NOMO-1 (cell line): Measurements from ENCODE around the gene VTI1A.

ENCODE experiments used
- DNase-seq, 2 experiments: peaks; one replicate each; lab custom pipeline; 2025; ENCODE audit not compliant: unreplicated experiment in 2 of 2; lab: John Stamatoyannopoulos, UW

VTI1A gene

DNA sequence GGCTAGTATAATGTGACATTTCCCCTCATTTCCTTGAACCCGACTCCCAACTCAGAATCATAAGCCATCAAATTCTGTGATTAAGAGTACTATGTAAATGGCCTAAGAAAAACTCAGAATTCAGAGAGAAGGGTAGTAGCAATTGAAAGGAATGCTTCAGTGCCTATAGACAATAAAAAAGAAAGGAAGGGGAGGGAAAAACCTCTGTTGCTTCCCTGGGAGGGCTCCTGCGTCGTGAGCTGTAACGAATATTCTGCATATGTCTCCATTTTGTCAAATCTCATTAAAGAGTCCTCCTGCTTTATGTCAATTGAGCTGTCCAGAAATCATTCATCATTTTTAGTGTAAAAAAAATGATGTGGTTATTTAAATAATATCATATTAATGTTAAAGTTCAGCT, 223.0 kb downstream of the VTI1A start:
- no peak for DNase-seq

DNA sequence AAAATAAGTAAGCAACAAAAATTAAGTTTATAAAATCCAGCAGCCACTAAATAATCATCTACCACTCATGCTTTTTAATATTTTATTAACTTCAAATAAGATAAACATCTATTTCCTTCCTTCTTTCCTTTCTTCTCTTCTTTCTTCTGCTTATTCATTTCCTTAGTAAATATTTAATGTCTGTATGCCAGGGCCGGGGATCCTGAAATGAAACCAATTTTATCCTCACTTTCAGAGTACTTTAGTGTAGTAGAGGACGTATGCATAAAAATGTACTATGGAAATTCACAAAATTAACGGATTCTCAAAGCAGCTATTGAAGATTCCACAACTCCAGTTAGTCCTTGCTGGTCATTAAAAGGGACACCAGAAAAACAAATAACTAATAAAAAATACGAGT, 224.7 kb downstream of the VTI1A start:
- no peak for DNase-seq

DNA sequence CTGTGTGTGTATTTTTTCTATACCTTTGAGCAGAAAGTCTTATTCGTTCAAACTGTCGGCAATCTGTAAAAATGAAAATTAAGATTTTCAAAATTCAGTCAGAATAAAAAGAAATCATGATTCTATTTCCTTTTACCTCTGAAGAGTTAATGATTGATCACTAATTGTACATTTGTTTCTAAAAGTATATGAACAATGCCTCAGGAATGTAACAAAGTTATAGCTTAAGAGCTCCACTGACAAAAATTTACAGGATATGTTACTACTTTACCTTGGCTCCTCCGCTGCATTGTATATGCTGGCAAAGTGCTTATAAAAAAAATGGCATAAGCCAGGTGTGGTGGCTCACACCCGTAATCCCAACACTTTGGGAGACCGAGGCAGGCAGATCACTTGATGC, 225.7 kb downstream of the VTI1A start:
- DNase-seq, result no peak

DNA sequence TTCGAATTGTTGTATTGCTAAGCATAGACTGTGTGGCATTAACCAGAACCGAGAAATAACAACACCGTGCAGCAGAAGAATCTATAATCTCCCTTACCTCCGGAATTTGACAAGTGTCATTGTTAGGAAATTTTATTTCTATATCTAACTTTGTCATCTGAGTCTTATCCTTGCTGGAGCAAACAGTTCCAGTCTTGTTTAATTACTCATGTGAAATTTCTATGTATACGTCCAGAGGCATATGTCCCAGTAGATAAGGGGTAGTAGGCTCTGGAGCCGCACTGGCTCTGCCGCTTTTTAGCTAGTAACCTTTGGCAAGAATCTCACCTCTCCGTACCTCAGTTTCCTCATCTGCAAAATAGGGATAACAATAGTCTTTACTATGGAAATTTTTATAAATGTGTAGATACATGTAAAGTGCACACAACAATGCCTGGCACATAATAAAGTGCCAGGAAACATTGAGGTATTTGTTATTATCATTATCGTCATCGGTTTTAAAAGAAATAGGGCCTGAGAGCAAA, 228.6 kb downstream of the VTI1A start:
- no peak for DNase-seq

DNA sequence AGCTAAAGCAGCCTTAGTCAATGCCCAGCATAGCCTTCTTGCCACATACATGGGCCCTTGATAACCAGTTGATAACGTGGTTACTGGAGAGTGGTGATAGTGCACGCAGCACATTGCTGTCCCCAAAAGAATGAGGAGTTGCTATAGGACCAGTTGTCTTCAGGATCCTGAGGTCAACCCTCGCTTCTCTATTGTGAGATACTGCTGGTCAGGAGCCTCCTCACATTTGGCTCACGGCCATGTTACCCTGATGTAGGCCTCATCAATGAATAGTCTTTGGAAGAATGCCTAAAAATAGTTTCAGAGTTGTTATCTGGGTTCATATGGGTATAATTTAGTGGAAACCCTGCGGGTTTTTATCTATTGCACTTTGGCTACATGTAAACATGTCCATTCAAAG, 230.7 kb downstream of the VTI1A start:
- DNase-seq, result no peak

DNA sequence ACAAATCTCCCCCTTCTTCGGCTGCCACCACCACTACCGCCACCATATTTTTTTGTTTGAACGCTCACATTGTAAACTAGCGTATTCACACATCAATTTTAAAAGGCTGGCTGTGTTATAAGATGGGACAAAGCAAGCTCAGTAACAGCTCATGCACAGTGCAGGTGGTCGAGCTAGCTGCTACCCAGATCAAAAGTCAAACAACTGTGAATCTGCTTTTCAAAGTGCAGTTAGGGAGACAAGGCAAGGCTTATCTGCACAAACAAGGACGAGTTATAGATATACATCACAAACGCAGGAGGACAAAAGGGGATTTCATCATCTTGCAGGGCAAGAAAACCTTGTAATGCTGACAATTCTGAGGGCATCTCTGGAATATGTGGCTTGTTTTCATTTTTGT, 231.6 kb downstream of the VTI1A start:
- no peak for DNase-seq

DNA sequence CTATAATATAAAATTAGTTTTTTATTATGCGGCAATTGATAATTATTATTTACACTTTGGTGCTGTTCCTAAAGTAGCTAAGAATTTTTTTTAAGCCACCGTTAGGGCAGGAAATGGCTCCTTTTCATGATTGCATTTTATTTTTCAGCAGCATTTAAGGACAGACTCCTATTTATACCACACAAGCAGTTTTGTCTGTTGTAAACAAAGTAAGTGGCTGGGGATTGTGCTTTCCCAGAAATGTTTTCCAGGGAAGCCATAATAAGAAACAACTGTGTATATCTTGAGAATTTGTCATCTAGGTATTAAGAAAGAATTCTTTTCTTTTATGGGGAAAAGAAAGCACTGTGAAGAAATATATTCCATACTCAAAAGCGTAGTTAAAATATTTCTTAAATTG, 232.0 kb downstream of the VTI1A start:
- no peak for DNase-seq

DNA sequence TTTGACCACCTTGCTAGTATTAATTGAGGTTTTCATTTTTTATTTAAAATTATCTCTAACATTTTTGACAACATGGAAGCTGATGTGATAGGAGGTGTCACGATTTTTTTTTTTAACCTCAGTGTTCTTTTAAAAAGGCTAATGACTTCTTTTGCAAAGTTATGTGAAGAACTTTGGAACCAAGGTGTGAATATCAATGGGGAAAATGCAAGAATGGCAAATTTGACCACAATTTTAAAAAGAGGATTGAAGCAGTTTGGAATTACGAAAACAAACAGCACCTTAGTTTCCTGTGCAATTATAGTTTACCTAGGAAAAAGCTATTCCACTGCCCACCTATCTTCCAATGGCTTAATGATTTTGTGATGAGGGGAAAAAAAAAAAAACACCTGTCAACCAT, 232.4 kb downstream of the VTI1A start:
- no peak for DNase-seq

DNA sequence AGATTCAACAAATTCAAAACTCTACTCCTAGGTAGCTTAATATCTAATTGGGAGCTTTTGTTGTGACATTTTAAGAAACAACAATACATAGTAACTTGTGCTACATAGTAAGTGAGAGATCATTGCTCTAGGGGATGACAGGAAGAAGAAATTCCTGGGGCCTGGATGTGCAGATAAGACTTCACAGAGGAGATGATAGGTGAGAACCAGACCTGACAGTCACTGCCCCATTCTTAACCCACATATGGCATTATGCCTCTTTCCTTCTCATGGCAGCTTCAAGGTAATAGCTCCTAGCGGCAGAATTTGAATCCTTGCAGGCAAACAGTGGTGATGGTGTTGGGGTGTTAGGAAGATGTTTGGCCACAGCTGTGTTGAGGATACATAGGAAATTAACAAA, 233.6 kb downstream of the VTI1A start:
- no peak for DNase-seq

DNA sequence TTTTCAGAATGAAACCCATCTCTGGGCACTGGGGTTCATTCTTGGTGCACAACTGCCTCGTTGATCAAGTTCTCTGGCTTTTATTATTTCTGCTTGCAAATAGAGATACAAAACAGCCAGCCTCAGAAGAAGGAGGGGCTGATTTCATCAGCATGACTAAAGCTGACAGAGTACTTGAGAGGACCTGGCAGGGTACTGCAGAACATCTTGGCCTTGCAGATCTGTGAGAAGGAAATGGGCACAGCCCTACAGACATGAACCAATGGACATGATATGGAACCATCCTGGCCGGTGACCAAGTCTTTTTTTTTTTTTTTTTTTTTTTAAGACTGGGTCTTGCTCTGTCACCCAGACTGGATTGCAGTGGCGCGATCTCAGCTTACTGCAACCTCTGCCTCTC, 240.6 kb downstream of the VTI1A start:
- DNase-seq, result no peak

DNA sequence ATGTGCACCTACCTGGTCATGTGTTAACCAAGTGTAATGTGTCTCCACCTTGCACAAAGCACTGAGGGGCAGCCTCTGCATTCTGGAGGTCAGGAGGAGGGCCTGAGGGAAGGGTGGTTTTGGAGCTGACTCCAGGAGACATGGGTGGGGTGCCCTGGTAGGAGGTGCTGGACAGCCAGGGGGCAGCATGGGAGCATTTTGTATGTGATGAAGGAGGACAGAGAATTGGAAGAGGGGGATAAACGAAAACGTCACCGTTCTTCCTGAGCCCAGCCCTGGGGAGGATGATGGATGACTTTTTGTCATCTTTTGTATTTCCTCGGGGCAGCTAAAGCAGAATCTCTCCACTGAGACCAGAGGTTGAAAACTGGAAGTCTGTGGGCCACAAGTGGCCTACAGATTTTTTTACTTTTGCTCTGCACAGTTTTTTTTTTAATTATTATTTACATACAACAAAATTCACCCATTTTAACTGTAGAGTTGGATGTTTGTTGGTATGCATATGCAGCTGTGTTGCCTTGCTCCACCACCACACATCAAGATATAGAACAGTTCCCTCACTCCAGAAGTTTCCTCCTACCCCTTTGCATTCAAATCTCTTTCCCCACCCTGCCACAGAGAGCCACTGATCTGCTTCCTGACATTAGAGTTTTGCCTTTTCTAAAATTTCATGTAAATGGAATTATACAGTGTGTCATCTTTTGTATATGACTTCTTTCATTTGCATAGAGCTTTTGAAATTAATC, 242.5 kb downstream of the VTI1A start:
- DNase-seq, result no peak

DNA sequence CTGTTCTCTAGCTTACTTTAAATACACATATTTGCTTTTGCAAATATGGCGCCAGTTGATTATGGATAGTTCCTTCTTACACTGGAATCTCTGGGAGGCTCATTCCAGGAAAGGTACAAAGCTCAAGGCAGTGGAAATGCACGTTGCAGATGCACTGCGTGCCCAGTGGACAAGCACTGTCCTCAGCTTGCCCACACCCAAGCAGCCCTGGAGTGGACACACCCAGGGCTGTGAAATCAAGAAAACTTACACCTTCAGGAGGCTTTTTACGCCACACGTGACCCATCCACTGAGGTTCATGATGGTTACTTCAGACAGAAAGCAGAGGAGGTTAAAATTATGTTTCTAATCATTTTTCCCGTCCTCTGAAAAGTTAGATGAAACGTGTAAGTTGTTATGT, 248.5 kb downstream of the VTI1A start:
- no peak for DNase-seq

DNA sequence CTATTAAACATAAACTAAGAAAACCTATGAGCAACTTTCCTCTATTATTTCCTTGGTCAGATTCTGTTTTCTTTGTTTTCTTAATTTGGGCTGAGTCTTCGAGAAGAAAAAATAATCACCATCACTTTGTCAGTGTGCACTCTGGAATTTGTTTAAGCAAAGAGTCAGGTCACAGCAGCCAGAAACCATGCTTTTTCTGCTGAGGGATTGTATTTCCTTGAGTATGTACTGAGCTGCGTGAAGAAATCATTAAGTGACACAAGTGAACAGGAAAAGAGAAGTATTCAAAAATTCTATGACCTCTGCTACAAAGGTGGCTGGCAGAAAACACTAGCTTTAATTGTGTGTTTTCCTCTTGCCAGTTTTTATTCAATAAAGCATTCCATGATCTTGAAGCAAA, 249.6 kb downstream of the VTI1A start:
- DNase-seq, result no peak

DNA sequence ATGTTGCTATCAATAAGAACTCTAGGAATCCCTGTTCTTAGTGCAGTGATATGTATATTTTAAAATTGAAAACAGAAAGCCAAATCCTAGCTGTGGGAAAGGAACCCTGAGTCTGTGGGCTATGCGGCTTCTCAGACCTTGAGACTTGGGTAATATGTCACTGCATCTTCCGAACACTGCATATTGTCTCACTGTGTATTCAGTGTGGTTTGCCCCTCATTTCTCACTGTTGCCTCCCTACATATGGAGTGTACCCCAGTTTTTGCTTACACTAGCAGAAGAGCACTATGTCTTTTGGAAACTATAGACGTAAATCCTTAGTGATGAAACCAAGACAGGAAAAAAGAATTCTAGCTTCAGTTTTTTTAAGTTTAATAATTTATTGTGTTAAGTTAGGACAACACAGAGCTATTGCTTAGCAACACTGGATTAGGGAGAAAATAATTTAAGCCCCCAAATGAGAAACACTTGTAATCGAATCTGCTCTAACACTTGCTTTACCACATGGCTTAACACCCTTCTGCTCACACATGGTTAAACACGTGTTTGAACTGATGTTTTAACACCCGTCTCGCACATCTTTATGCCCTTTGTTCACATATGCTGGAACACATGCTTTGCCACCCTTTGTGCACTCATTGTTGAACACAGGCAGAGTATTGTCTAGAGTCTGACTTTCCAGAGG, 251.3 kb downstream of the VTI1A start:
- DNase-seq, result no peak

DNA sequence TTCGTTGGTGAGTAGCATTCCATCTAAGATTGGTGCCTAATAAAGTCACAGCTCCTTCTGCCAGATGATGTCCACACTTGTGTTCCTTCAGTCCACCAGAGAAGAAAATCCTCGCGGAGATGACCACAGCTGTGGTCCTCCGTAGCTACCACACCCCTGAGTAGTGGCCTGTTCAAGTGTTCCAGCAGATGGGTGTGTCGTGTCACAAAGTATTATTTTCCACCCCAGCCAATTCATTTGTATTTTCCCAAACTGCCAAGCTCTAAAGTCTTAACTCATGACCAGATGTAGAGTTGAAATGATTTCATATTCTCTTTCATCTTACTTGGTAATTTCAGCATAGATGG, 251.8 kb downstream of the VTI1A start:
- DNase-seq, result no peak

DNA sequence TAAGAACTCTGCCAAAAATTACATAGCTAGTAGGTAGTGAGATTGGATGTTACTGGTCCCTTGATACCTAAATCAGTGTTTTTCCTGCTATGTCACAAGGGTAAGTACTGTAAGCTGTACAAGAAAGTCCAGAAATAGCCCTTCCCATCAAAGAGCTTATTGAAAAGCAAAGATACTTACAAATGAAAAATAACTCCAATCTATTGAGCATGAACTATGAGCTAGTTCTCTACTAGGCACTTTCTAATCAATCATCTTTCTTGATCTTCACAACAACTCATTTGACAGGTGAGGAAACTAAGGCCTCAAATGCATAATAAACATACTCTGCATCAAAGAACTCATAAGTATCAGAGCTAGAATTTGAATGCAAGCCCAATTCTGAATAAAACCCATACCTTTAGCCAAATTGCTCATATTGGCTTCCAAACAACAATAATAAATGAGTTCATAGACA, 253.2 kb downstream of the VTI1A start:
- DNase-seq, result no peak

DNA sequence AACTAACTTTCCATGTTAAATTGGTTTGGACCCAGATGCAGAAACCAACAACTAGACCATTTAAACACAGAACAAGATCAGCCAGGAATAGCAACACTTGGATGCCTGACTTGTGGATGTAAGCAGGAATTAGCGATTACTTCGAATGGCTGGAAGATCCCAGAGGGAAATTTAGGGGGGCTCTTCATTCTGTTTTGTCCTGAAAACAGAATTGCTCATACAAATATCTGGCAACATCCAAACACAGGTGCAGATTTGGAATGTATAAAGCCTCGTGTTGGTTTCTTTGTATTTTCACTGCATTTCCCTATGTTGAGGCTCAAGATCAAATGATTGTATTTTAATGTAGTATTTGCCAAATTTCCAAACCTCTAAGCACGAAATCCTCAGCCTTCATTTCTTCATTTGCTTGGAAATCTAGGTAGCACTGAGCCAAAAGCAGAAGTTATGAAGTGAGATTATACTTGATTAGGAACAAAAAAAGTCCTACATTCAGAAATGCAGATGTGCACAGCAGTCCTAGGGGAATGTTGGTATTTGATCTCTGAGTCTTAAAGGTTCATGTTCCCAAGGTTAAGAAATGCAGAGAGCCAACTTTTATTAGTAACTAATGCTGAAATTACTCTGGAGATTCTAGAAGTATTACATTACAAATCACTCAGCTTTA, 254.3 kb downstream of the VTI1A start:
- DNase-seq, result no peak

DNA sequence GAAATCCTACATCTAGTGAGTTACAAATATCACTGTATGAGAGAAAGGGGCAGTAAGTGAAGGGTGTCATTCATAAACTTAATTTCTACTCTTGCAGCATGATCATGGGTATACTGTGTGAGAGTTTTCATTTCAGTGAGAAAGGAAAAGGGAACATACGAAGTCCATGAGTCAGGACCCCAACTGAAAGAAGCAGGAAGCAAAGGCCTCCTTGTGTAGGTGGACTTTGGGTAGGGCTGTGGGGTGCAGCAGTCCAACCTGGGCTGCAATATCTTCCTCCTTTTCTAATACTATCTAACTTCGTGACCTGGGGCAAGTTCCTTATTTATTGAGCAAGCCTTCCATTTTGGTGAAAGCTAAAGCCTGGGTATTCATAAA, 254.9 kb downstream of the VTI1A start:
- DNase-seq, result peak; percentile 28 to 60

DNA sequence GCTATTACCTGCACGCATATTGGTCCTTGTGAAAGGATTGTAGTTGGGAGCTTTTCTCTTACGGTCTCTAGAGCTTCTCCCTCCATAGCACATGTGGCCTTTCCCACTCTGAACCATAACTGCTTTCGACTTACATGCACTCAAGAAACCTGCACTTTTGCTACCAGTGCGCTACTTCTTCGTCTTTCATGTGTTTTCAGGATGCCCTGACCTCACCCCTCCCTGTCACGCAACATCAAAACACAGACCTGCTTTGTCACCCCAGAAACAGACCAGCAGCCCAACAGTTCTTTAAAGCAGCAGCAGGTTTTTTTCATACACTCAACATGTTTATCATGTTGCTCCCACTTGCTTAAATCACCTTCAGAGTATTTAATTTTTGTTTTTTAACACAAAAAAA, 259.6 kb downstream of the VTI1A start:
- DNase-seq, result no peak

DNA sequence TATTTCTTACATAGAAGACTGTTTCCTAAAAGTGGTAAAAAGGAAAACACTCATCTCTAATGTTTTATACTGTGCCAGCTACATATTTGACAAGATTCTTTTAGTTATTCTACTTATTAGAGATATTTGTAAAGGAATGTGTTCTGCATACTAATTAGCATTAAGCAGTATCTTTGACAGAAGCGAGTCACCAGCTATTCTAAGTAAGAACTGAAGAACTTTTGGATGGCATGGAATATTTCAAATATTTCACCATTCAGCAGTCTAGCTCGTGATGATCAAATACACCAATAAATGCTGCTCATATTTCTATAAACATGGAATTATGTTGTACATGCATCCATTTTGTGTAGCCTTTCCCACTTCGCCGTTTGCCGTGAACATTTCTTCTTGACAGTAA, 261.4 kb downstream of the VTI1A start:
- DNase-seq, result no peak

DNA sequence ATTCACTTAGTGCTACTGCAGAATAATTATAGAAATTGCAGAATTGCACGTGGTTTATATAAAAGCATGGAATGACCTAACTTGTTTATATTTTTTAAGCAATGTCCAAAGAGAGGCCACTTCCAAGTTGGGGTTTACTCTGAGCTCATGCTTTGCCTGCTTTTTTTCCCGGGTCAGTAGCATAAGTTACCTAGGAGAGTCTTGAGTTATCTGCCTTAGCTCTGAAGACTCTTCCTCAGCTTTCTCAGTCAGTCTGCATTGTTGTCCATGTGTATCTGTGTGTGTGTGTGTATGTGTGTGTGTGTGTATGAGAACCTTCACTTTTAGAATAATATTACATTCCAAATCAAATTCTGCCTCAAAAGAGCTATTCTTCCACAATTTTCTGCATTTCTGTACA, 263.5 kb downstream of the VTI1A start:
- DNase-seq, result no peak

DNA sequence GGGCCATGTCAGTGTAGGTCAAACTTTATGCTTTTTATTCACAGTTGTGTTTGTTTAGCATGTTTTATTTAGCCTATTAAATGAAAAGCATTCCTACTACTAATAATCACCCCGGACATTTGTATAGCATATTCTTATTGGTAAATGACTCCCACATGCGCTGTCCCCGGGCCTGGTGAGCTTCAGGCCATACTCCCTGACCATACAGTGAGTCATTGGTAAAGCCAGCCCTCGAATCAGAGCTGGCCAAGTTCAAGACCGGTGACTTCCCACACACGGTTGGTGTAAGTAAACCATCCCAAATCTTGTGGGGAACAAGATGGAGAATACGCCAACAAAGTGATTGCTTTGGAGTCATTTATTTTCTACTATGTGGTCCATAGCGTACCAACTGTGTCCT, 264.4 kb downstream of the VTI1A start:
- DNase-seq, result no peak
